Measurements from ENCODE around the gene INKA2. TPM values are rescaled to one million over a fixed set of nuclear protein-coding genes. Genes with fewer than 3 reads are reported as not detected.

Gene INKA2
- total RNA-seq, 4 donors from 2014 or later: 4.1 to 7.3 (median 5.2) TPM

- TF ChIP-seq EP300 (IDR thresholded peaks at IDR 0.05): no peak
- TF ChIP-seq CTCF (IDR thresholded peaks at IDR 0.05): no peak
- TF ChIP-seq POLR2AphosphoS5 (IDR thresholded peaks at IDR 0.05): no peak
- TF ChIP-seq POLR2A (IDR thresholded peaks at IDR 0.05): no peak
- H3K9me3 ChIP-seq: no peaks in the 10 kb centered on the region
- DNase-seq (ENCODE audit: low spot score in 2 of 2): no peak
- no peak overlapping the region for H3K4me3 ChIP-seq
- 87% methylated on average over 4 of the region's 4 CpGs for WGBS
- H3K4me1 ChIP-seq: peaks cover 66% of the 10 kb centered on the region
- H3K27ac ChIP-seq: no peak overlapping the region
- no peaks in the 10 kb centered on the region for H3K27me3 ChIP-seq
- H3K36me3 ChIP-seq: no peaks in the 10 kb centered on the region
Measured at GRCh38 chr1:111735321-111735720, 3.9 kb downstream of the INKA2 start.

- Histone ChIP-seq H3K9me3 (no peaks in the 10 kb centered on the region), H3K36me3 (no peaks in the 10 kb centered on the region), H3K27ac (peak overlapping the region; percentile 53), H3K4me3 (no peak overlapping the region), H3K4me1 (peaks cover 66% of the 10 kb centered on the region), H3K27me3 (no peaks in the 10 kb centered on the region)
- TF ChIP-seq CTCF (IDR thresholded peaks at IDR 0.05) (no peak), POLR2A (IDR thresholded peaks at IDR 0.05) (no peak)
- no peak for DNase-seq (ENCODE audit: low spot score in 2 of 2)
- WGBS: 76% methylated on average over 3 of the region's 3 CpGs
Measured at GRCh38 chr1:111734856-111735255, 4.3 kb downstream of the INKA2 start.

GRCh38 chr1:111734426-111734825, 4.8 kb downstream of the INKA2 start:
- peaks cover 66% of the 10 kb centered on the region for H3K4me1 ChIP-seq
- no peak for DNase-seq (ENCODE audit: low spot score in 2 of 2)

GRCh38 chr1:111733992-111734341, 5.2 kb downstream of the INKA2 start:
- Histone ChIP-seq H3K9me3 (no peaks in the 10 kb centered on the region), H3K4me3 (no peak overlapping the region), H3K36me3 (no peaks in the 10 kb centered on the region), H3K27me3 (no peaks in the 10 kb centered on the region), H3K27ac (peak overlapping the region; percentile 53), H3K4me1 (peaks cover 68% of the 10 kb centered on the region)
- DNase-seq (ENCODE audit: low spot score in 2 of 2): peak in 1 of 2 donors; percentile 23
- 58% methylated on average over 5 of the region's 5 CpGs for WGBS
- no peak for TF ChIP-seq POLR2A (IDR thresholded peaks at IDR 0.05)
- no peak for TF ChIP-seq EP300 (IDR thresholded peaks at IDR 0.05)
- no peak for TF ChIP-seq POLR2AphosphoS5 (IDR thresholded peaks at IDR 0.05)
- no peak for TF ChIP-seq CTCF (IDR thresholded peaks at IDR 0.05)

More at GRCh38 chr1:111734426-111734825, 4.8 kb downstream of the INKA2 start:
- H3K27ac ChIP-seq: peak overlapping the region; percentile 53
- H3K4me3 ChIP-seq: no peak overlapping the region
- no peaks in the 10 kb centered on the region for H3K36me3 ChIP-seq
- WGBS: 83% methylated on average over 3 of the region's 3 CpGs
- no peaks in the 10 kb centered on the region for H3K9me3 ChIP-seq
- no peak for TF ChIP-seq POLR2A (IDR thresholded peaks at IDR 0.05)
- TF ChIP-seq CTCF (IDR thresholded peaks at IDR 0.05): no peak
- TF ChIP-seq POLR2AphosphoS5 (IDR thresholded peaks at IDR 0.05): no peak
- TF ChIP-seq EP300 (IDR thresholded peaks at IDR 0.05): no peak
- no peaks in the 10 kb centered on the region for H3K27me3 ChIP-seq

- peak in 1 of 2 donors; percentile 77 for DNase-seq (ENCODE audit: low spot score in 2 of 2)
- Histone ChIP-seq H3K36me3 (no peaks in the 10 kb centered on the region), H3K4me3 (no peak overlapping the region), H3K9me3 (no peaks in the 10 kb centered on the region), H3K4me1 (peaks cover 65% of the 10 kb centered on the region), H3K27me3 (no peaks in the 10 kb centered on the region), H3K27ac (peak overlapping the region; percentile 53)
- 52% methylated on average over 9 of the region's 9 CpGs for WGBS
- TF ChIP-seq EP300 (IDR thresholded peaks at IDR 0.05) (no peak), CTCF (IDR thresholded peaks at IDR 0.05) (no peak), POLR2A (IDR thresholded peaks at IDR 0.05) (no peak), POLR2AphosphoS5 (IDR thresholded peaks at IDR 0.05) (no peak)
Measured at GRCh38 chr1:111733183-111733991, 5.8 kb downstream of the INKA2 start.
